DOHH2 (cell line): ENCODE measurements around the gene THBD.

Source experiments
- H3F3A ChIP-seq: fragments of 200-600 bp; sonication (generic), shearing (Covaris generic); 2 replicates; pipeline ENCODE4 v1.6.0; 2016; ENCODE audit warnings: antibody characterized with exemption, mild to moderate bottlenecking; ENCODE audit not compliant: control insufficient read depth, insufficient read depth
- H3K27ac ChIP-seq: fragments of 200-600 bp; sonication (generic); 2 replicates; pipeline ENCODE4 v1.5.1; 2014; ENCODE audit warnings: low read depth, mild to moderate bottlenecking, low read length, moderate library complexity
- H3K27me3 ChIP-seq: fragments of 200-600 bp; sonication (generic); 2 replicates; pipeline ENCODE4 v1.6.1; 2014; ENCODE audit warnings: mild to moderate bottlenecking, low read length, mixed read lengths; ENCODE audit not compliant: control insufficient read depth
- H3K36me3 ChIP-seq: fragments of 200-600 bp; sonication (generic); 2 replicates; pipeline ENCODE4 v1.6.1; 2014; ENCODE audit warnings: mild to moderate bottlenecking, low read length, moderate library complexity, mixed read lengths; ENCODE audit not compliant: control insufficient read depth
- H3K4me1 ChIP-seq: fragments of 200-600 bp; sonication (generic); 2 replicates; pipeline ENCODE4 v1.6.1; 2014; ENCODE audit warnings: mild to moderate bottlenecking, low read length, mixed read lengths; ENCODE audit not compliant: control insufficient read depth
- H3K4me2 ChIP-seq: fragments of 200-600 bp; sonication (generic); 2 replicates; pipeline ENCODE4 v1.6.0; 2014; ENCODE audit warnings: mild to moderate bottlenecking, low read length, moderate library complexity
- H3K4me3 ChIP-seq: fragments of 200-600 bp; sonication (generic); 2 replicates; pipeline ENCODE4 v1.5.1; 2014; ENCODE audit warnings: mild to moderate bottlenecking, low read length, mixed read lengths
- H3K79me2 ChIP-seq: fragments of 200-600 bp; sonication (generic); 2 replicates; pipeline ENCODE4 v1.6.1; 2014; ENCODE audit warnings: mild to moderate bottlenecking, low read length, mixed read lengths; ENCODE audit not compliant: control insufficient read depth
- H3K9me2 ChIP-seq: fragments of 200-600 bp; sonication (generic); replicated peaks from 2 replicates; pipeline ENCODE4 v1.6.1; 2014; ENCODE audit warnings: mild to moderate bottlenecking, low read length, mixed read lengths; ENCODE audit not compliant: control insufficient read depth
- H3K9me3 ChIP-seq: fragments of 200-600 bp; sonication (generic); 2 replicates; pipeline ENCODE4 v1.6.1; 2014; ENCODE audit warnings: antibody characterized with exemption, low read length, mixed read lengths; ENCODE audit not compliant: control insufficient read depth, insufficient read depth
- H4K20me1 ChIP-seq: fragments of 200-600 bp; sonication (generic); 2 replicates; pipeline ENCODE4 v1.6.0; 2014; ENCODE audit warnings: low read depth, mild to moderate bottlenecking, antibody characterized with exemption, low read length, moderate library complexity; ENCODE audit not compliant: control insufficient read depth, insufficient read depth
- EZH2phosphoT487 ChIP-seq: fragments of 200-600 bp; sonication (generic); IDR thresholded peaks from 2 replicates; pipeline ENCODE4 v1.6.1; 2017; ENCODE audit warnings: borderline replicate concordance, mild to moderate bottlenecking, antibody characterized with exemption, low read length, moderate library complexity, mixed read lengths
- TF ChIP-seq, protein P1 (sequence below): fragments of 200-600 bp; sonication (generic); IDR thresholded peaks from one replicate; pipeline ENCODE4 v1.5.1; 2014; ENCODE audit warnings: antibody characterized with exemption, mild to moderate bottlenecking, low read depth, low read length; ENCODE audit not compliant: poor library complexity, severe bottlenecking

Gene THBD

DNA sequence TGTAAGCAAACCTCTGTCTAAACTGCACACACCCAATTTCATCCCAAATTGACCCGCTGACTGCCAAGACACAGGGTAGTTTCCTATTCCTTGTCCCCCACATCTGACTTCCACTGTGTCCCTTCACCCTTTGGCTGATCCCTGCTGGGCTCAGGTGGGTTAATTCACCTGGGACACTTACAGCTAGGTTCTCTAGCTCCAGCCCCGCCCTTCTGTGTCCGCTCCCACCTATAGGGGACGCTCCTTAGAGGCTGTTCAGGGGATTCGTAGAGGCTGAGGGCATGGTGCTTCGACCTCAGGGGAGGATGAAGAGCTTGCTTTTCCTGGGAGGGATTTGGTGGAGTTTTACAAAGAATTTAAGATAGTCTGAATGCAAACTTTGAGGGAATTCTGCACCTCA, 40.7 kb upstream of the THBD start:
- TF ChIP-seq, protein P1, sequence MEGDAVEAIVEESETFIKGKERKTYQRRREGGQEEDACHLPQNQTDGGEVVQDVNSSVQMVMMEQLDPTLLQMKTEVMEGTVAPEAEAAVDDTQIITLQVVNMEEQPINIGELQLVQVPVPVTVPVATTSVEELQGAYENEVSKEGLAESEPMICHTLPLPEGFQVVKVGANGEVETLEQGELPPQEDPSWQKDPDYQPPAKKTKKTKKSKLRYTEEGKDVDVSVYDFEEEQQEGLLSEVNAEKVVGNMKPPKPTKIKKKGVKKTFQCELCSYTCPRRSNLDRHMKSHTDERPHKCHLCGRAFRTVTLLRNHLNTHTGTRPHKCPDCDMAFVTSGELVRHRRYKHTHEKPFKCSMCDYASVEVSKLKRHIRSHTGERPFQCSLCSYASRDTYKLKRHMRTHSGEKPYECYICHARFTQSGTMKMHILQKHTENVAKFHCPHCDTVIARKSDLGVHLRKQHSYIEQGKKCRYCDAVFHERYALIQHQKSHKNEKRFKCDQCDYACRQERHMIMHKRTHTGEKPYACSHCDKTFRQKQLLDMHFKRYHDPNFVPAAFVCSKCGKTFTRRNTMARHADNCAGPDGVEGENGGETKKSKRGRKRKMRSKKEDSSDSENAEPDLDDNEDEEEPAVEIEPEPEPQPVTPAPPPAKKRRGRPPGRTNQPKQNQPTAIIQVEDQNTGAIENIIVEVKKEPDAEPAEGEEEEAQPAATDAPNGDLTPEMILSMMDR: no peak
- TF ChIP-seq EZH2phosphoT487: no peak
- H3K9me2 ChIP-seq: no peaks in the 10 kb centered on the region
- no peak overlapping the region for H3K4me3 ChIP-seq
- no peaks in the 10 kb centered on the region for H3K9me3 ChIP-seq
- H3F3A ChIP-seq: no peaks in the 10 kb centered on the region
- no peaks in the 10 kb centered on the region for H3K36me3 ChIP-seq
- no peak overlapping the region for H3K27ac ChIP-seq
- H3K4me1 ChIP-seq: no peaks in the 10 kb centered on the region
- H4K20me1 ChIP-seq: no peaks in the 10 kb centered on the region
- H3K4me2 ChIP-seq: no peak overlapping the region
- no peaks in the 10 kb centered on the region for H3K27me3 ChIP-seq
- no peaks in the 10 kb centered on the region for H3K79me2 ChIP-seq

- Histone ChIP-seq H3K79me2 (no peaks in the 10 kb centered on the region), H3K9me3 (no peaks in the 10 kb centered on the region), H3K27ac (no peak overlapping the region), H3K9me2 (no peaks in the 10 kb centered on the region), H3K27me3 (no peaks in the 10 kb centered on the region), H3K36me3 (no peaks in the 10 kb centered on the region), H3F3A (no peaks in the 10 kb centered on the region), H3K4me3 (no peak overlapping the region), H3K4me2 (no peak overlapping the region), H3K4me1 (no peaks in the 10 kb centered on the region), H4K20me1 (no peaks in the 10 kb centered on the region)
- TF ChIP-seq EZH2phosphoT487: no peak
- TF ChIP-seq, protein P1: no peak
Observed at GRCh38 chr20:23088866-23089265, 39.4 kb upstream of the THBD start.

- Histone ChIP-seq H4K20me1 (no peaks in the 10 kb centered on the region), H3K79me2 (no peaks in the 10 kb centered on the region), H3K4me2 (no peak overlapping the region), H3K36me3 (no peaks in the 10 kb centered on the region), H3K4me3 (no peak overlapping the region), H3F3A (no peaks in the 10 kb centered on the region), H3K4me1 (no peaks in the 10 kb centered on the region), H3K27me3 (no peaks in the 10 kb centered on the region), H3K27ac (no peak overlapping the region), H3K9me3 (no peaks in the 10 kb centered on the region), H3K9me2 (no peaks in the 10 kb centered on the region)
- no peak for TF ChIP-seq EZH2phosphoT487
- TF ChIP-seq, protein P1: no peak
Observed at GRCh38 chr20:23087587-23088251, 38.2 kb upstream of the THBD start.

- no peaks in the 10 kb centered on the region for H3K36me3 ChIP-seq
- no peak overlapping the region for H3K4me2 ChIP-seq
- H3K4me1 ChIP-seq: no peaks in the 10 kb centered on the region
- no peaks in the 10 kb centered on the region for H3K79me2 ChIP-seq
- no peaks in the 10 kb centered on the region for H3K9me2 ChIP-seq
- H3K4me3 ChIP-seq: no peak overlapping the region
- H3K27ac ChIP-seq: no peak overlapping the region
- H3F3A ChIP-seq: no peaks in the 10 kb centered on the region
- TF ChIP-seq EZH2phosphoT487: no peak
- TF ChIP-seq, protein P1: no peak
- H3K9me3 ChIP-seq: no peaks in the 10 kb centered on the region
- no peaks in the 10 kb centered on the region for H3K27me3 ChIP-seq
- H4K20me1 ChIP-seq: no peaks in the 10 kb centered on the region
Observed at GRCh38 chr20:23086931-23087411, 37.5 kb upstream of the THBD start.
